ENCODE measurements around the gene IL17B. TPM values are rescaled to one million over a fixed set of nuclear protein-coding genes. Genes with fewer than 3 reads are reported as not detected.

IL17B gene
- total RNA-seq, 1 experiment from 2014 or later = not detected

DNA sequence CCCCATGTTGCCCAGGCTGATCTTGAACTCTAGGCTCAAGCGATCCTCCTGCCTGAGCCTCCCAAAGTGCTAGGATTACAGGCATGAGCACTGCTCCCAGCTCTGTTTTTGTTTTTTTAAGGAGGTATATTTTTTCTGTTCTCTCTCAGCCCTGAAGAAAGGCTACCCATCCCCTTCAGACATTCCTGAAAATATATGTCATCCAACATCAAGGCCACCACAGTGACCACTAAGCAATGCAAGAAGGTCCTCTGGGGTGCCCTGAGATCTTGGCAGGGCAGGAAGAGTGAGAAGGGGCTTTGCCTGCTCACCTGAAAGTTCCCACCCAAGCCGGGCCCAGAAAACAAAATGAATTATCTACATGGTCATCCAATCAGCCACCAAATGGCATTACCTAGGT is 47.8 kb upstream of the IL17B start:
- ChIA-PET POLR2A (ENCODE audit: unreplicated experiment) (interaction anchor here (0.8 kb wide), 1 partner anchor 394 kb away, joined by 3 read pairs; no protein-coding TSS in a partner anchor), CTCF (interaction anchor here (0.6 kb wide), 1 partner anchor 749 kb away, joined by 3 read pairs; no protein-coding TSS in a partner anchor)
- Histone ChIP-seq H2AFZ (no peak overlapping the region), H3K9me3 (ENCODE audit: insufficient read depth, low read depth) (no peaks in the 10 kb centered on the region), H3F3A (ENCODE audit: insufficient read depth, low read depth) (peaks cover 17% of the 10 kb centered on the region), H3K36me3 (ENCODE audit: low read depth) (no peaks in the 10 kb centered on the region), H3K27ac (no peak overlapping the region), H3K4me3 (no peak overlapping the region), H3K4me1 (replicated peaks; ENCODE audit: insufficient read depth) (peaks cover 9% of the 10 kb centered on the region; the same call in 1 of the 2 replicates), H3K27me3 (ENCODE audit: insufficient read depth, low read depth) (no peaks in the 10 kb centered on the region), H4K20me1 (ENCODE audit: insufficient read depth) (no peaks in the 10 kb centered on the region), H3K79me2 (ENCODE audit: low read depth) (no peaks in the 10 kb centered on the region), H3K4me2 (no peak overlapping the region), H3K9me2 (ENCODE audit: insufficient read depth) (no peaks in the 10 kb centered on the region)
- intact Hi-C loops (cut with micrococcal nuclease; ENCODE audit: unreplicated experiment) = loop anchor here (5.0 kb wide), 1 partner anchor 285 kb away; the partner anchor contains the start of gene ABLIM3
- peak; percentile 59 to 69 for DNase-seq
- BruUV-seq (replicated peaks) = no TSS peak
- no peak for TF ChIP-seq EZH2 (IDR thresholded peaks at IDR 0.05; ENCODE audit: low read depth)
- TF ChIP-seq, protein P1, sequence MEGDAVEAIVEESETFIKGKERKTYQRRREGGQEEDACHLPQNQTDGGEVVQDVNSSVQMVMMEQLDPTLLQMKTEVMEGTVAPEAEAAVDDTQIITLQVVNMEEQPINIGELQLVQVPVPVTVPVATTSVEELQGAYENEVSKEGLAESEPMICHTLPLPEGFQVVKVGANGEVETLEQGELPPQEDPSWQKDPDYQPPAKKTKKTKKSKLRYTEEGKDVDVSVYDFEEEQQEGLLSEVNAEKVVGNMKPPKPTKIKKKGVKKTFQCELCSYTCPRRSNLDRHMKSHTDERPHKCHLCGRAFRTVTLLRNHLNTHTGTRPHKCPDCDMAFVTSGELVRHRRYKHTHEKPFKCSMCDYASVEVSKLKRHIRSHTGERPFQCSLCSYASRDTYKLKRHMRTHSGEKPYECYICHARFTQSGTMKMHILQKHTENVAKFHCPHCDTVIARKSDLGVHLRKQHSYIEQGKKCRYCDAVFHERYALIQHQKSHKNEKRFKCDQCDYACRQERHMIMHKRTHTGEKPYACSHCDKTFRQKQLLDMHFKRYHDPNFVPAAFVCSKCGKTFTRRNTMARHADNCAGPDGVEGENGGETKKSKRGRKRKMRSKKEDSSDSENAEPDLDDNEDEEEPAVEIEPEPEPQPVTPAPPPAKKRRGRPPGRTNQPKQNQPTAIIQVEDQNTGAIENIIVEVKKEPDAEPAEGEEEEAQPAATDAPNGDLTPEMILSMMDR (conservative IDR thresholded peaks at IDR 0.05) = no peak

DNA sequence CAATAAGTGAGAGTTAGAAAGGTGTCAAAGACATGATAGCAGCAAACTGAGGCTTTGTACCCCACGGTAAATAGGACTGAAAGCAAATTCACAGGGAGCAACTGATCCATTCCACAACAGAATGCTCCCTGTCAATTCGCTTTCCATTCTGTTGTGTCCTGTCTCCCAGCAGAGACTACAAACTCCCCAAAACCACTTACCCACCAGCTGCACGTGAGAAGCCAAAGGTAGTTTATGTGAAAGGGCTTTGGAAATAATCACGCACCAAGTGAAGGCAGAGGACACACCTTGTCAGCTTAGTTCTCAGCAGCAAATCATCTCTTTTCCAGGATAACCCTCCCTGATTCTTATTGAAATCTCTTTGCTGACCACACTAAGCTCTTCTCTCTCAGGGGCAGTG is 46.6 kb upstream of the IL17B start:
- intact Hi-C loops (cut with micrococcal nuclease; ENCODE audit: unreplicated experiment) = loop anchor here (5.0 kb wide), 1 partner anchor 283 kb away; the partner anchor contains the start of gene ABLIM3
- POLR2A ChIA-PET (ENCODE audit: unreplicated experiment) = no interaction called here

DNA sequence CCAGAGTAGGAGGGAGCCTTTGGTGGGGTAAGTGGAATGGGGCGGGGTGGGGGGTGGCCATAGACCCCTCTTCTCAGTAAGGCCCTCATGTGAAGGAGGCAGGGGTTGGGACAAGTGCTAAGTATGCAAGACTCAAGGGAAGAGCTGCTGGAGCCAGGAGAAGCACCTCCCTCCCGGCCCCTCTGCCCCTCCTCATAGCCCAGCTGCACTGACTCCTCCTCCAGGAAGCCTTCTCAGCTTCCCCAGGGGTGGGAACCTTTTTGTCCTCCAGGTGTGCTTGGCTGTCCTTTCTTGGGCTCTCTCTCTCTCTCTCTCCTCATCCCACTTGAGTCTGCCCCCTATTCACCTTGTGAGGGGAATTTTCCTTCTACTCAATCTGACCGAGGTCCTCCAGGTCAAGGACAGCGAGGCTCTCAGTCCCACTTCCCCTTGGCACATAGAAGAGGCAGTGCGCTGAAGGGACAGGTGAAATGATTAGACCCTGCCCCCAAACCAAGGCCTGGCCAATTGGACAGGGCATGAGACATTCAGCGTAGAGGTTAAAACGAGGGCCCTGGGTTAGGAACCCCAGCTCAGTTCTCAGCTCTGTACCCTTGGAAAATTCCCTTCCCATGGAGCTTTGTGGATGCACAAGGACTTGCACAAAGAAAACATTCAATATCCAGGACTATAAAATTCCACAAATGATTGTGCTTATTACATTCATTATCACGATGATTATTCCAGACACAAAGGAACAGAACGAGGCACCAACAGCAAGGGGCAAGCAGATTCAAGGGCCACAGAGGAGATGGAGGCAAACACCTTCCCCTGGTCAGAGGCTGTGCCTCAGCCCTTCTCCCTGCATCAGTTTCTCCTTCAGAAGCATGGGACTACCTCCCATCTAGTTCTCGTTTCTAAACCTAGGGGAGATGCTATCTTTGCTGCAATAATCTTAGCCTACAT is 45.6 kb upstream of the IL17B start:
- Histone ChIP-seq H3F3A (ENCODE audit: insufficient read depth, low read depth) (peaks cover 16% of the 10 kb centered on the region), H3K36me3 (ENCODE audit: low read depth) (no peaks in the 10 kb centered on the region), H3K4me2 (no peak overlapping the region), H3K27me3 (ENCODE audit: insufficient read depth, low read depth) (no peaks in the 10 kb centered on the region), H3K9me3 (ENCODE audit: insufficient read depth, low read depth) (no peaks in the 10 kb centered on the region), H3K4me1 (replicated peaks; ENCODE audit: insufficient read depth) (peaks cover 9% of the 10 kb centered on the region; the same call in 1 of the 2 replicates), H4K20me1 (ENCODE audit: insufficient read depth) (no peaks in the 10 kb centered on the region), H3K9me2 (ENCODE audit: insufficient read depth) (no peaks in the 10 kb centered on the region), H3K4me3 (no peak overlapping the region), H2AFZ (no peak overlapping the region), H3K79me2 (ENCODE audit: low read depth) (no peaks in the 10 kb centered on the region), H3K27ac (no peak overlapping the region)
- no peak for TF ChIP-seq EZH2 (IDR thresholded peaks at IDR 0.05; ENCODE audit: low read depth)
- TF ChIP-seq, protein P1 (conservative IDR thresholded peaks at IDR 0.05) = no peak
- DNase-seq = no peak
- POLR2A ChIA-PET (ENCODE audit: unreplicated experiment) = no interaction called here
- intact Hi-C loops (cut with micrococcal nuclease; ENCODE audit: unreplicated experiment) = loop anchor here (5.0 kb wide), 1 partner anchor 282 kb away; the partner anchor contains the start of gene ABLIM3
- CTCF ChIA-PET = interaction anchor here (0.6 kb wide), 1 partner anchor 96 kb away, joined by 8 read pairs; no protein-coding TSS in a partner anchor
- no TSS peak for BruUV-seq (replicated peaks)

More for the DNA sequence above, 46.6 kb upstream of the IL17B start:
- Histone ChIP-seq H3K27ac (no peak overlapping the region), H3K4me1 (replicated peaks; ENCODE audit: insufficient read depth) (peaks cover 9% of the 10 kb centered on the region; the same call in 1 of the 2 replicates), H3F3A (ENCODE audit: insufficient read depth, low read depth) (peaks cover 17% of the 10 kb centered on the region), H3K36me3 (ENCODE audit: low read depth) (no peaks in the 10 kb centered on the region), H3K9me3 (ENCODE audit: insufficient read depth, low read depth) (no peaks in the 10 kb centered on the region), H3K4me2 (no peak overlapping the region), H3K27me3 (ENCODE audit: insufficient read depth, low read depth) (no peaks in the 10 kb centered on the region), H3K9me2 (ENCODE audit: insufficient read depth) (no peaks in the 10 kb centered on the region), H4K20me1 (ENCODE audit: insufficient read depth) (no peaks in the 10 kb centered on the region), H2AFZ (no peak overlapping the region), H3K4me3 (no peak overlapping the region), H3K79me2 (ENCODE audit: low read depth) (no peaks in the 10 kb centered on the region)
- BruUV-seq (replicated peaks) = no TSS peak
- CTCF ChIA-PET = interaction anchor here (0.7 kb wide), 1 partner anchor 46 kb away, joined by 3 read pairs; no protein-coding TSS in a partner anchor
- no peak for TF ChIP-seq EZH2 (IDR thresholded peaks at IDR 0.05; ENCODE audit: low read depth)
- TF ChIP-seq, protein P1 (conservative IDR thresholded peaks at IDR 0.05) = no peak
- no peak for DNase-seq
